ENCODE measurements around the gene CPEB3.

Gene CPEB3

DNA sequence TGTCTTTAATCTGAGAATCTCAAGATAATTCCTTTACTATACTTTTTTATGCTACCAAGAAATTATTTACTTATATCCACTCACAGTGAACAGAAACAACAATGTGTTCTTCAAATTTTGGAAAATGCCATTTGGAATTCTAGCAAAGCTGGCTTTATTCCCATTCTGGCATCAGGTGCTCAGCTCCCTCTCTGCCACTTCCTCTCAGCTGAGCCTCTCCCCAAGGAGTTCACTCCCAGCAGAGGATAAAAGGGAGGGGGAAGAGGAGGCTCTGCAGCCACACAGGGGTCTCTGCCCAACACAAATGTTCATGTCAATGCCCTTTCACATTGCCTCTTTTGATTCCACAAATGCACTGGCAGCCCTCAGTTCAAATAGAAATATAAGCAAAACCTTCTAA is 116.9 kb downstream of the CPEB3 start:
- TF ChIP-seq POLR2AphosphoS5 (IDR thresholded peaks at IDR 0.05; ENCODE audit: low read depth, low read length) = no peak
- TF ChIP-seq, protein P1, sequence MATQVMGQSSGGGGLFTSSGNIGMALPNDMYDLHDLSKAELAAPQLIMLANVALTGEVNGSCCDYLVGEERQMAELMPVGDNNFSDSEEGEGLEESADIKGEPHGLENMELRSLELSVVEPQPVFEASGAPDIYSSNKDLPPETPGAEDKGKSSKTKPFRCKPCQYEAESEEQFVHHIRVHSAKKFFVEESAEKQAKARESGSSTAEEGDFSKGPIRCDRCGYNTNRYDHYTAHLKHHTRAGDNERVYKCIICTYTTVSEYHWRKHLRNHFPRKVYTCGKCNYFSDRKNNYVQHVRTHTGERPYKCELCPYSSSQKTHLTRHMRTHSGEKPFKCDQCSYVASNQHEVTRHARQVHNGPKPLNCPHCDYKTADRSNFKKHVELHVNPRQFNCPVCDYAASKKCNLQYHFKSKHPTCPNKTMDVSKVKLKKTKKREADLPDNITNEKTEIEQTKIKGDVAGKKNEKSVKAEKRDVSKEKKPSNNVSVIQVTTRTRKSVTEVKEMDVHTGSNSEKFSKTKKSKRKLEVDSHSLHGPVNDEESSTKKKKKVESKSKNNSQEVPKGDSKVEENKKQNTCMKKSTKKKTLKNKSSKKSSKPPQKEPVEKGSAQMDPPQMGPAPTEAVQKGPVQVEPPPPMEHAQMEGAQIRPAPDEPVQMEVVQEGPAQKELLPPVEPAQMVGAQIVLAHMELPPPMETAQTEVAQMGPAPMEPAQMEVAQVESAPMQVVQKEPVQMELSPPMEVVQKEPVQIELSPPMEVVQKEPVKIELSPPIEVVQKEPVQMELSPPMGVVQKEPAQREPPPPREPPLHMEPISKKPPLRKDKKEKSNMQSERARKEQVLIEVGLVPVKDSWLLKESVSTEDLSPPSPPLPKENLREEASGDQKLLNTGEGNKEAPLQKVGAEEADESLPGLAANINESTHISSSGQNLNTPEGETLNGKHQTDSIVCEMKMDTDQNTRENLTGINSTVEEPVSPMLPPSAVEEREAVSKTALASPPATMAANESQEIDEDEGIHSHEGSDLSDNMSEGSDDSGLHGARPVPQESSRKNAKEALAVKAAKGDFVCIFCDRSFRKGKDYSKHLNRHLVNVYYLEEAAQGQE (IDR thresholded peaks at IDR 0.05; ENCODE audit: insufficient read depth in 1 of 2, low read depth in 2 of 2, low read length in 2 of 2) = no peak
- no peak for TF ChIP-seq FOXP2 (optimal IDR thresholded peaks at IDR 0.05; ENCODE audit: borderline replicate concordance, extremely low read depth, extremely low read length, insufficient read depth)
- no peak for TF ChIP-seq SIN3A (IDR thresholded peaks at IDR 0.05; ENCODE audit: borderline replicate concordance, insufficient read depth, low read length)
- TF ChIP-seq TAF1 (IDR thresholded peaks at IDR 0.05; ENCODE audit: borderline replicate concordance, insufficient read depth, low read length) = no peak

DNA sequence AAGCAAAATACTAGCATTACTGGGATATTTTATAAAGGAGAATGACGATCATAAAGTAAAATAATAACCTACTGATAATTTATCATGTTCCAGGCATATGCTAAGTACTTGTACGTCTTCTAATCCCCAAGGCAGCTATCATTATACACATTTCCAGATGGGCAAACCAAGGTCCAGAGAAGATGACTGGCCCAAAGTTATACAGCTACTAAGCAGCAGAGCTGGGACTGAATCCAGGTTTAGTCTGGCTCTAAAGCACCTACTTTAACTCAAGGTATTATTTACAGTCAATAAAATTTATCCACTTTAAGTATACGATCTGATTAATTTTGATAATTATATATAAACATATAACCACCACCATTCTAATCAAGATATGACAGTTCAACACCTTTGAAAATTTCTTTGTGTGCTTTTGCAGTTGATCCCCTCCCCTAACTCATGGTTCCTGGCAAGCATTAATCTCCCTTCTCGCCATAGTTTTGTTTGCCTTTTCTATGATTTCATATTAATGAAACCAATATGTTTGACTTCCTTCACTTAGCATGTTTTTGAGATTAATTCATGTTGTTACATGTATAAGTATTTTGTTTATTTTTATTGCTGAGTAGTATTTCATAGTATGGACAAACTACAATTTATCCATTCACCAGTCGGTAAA is 126.7 kb downstream of the CPEB3 start:
- TF ChIP-seq POLR2AphosphoS5 (IDR thresholded peaks at IDR 0.05; ENCODE audit: low read depth, low read length) (no peak), FOXP2 (optimal IDR thresholded peaks at IDR 0.05; ENCODE audit: borderline replicate concordance, extremely low read depth, extremely low read length, insufficient read depth) (no peak), SIN3A (IDR thresholded peaks at IDR 0.05; ENCODE audit: borderline replicate concordance, insufficient read depth, low read length) (no peak), TAF1 (IDR thresholded peaks at IDR 0.05; ENCODE audit: borderline replicate concordance, insufficient read depth, low read length) (no peak)
- TF ChIP-seq, protein P1 (IDR thresholded peaks at IDR 0.05; ENCODE audit: insufficient read depth in 1 of 2, low read depth in 2 of 2, low read length in 2 of 2) = no peak

DNA sequence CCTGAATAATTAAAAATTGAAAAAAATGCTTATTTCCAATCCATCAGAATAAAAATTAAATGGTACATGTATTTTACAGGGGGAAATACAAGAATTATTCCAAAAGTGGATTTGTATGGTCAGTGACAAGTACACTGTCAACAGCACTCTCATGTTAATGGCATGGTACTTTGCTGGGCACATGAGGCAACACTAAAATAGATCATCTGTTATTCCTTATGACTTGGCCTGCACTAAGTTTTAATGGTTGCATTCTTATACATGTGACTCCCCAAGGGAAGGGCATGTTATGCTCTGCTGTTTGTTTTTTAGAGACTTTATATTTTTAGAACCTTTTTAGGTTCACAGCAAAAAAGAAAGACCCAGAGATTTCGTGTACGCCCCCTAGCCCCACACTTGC is 128.3 kb downstream of the CPEB3 start:
- TF ChIP-seq FOXP2 (optimal IDR thresholded peaks at IDR 0.05; ENCODE audit: borderline replicate concordance, extremely low read depth, extremely low read length, insufficient read depth) (no peak), SIN3A (IDR thresholded peaks at IDR 0.05; ENCODE audit: borderline replicate concordance, insufficient read depth, low read length) (no peak), POLR2AphosphoS5 (IDR thresholded peaks at IDR 0.05; ENCODE audit: low read depth, low read length) (no peak), TAF1 (IDR thresholded peaks at IDR 0.05; ENCODE audit: borderline replicate concordance, insufficient read depth, low read length) (no peak)
- TF ChIP-seq, protein P1 (IDR thresholded peaks at IDR 0.05; ENCODE audit: insufficient read depth in 1 of 2, low read depth in 2 of 2, low read length in 2 of 2) = no peak

DNA sequence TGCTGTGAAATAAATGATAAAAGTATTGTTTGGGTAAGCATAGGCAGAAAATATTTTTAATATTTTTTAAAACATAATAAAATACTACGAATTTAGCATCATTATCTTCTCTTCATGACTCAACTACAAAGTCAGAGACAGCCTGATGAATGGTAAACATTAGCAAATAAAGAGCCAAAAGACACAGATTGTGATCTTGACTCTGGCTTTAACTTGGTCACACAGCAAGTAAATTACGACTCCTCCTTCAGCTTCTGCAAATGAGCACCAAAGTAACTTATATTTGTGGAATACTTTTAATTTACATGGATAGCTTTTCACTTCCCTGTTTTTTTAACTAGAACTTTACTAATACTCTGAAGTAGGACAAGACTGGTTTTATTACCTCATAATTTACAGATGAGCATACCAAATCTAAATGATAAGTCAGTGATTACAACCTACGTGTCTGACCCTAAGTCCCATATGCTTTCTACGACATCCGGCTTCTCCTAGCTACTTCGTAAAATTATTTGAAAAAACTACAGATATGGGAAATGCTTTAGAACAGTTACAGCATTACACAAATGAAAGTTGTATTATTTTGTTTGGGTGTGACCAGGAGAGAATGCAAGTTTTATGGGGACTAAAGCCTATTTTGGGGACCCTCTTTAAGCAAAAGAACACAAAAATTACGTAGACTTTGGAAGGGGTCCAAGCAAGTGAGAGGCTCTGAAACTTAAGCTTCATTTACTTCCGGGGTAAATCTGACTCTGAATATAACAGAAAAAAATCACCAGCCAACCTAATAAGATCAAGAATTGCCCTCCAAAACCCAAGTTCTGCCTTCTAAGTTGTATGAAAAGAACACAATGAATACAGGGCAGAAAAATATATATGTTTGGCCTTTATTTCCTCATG is 133.8 kb downstream of the CPEB3 start:
- TF ChIP-seq TAF1 (IDR thresholded peaks at IDR 0.05; ENCODE audit: borderline replicate concordance, insufficient read depth, low read length) = no peak
- no peak for TF ChIP-seq FOXP2 (optimal IDR thresholded peaks at IDR 0.05; ENCODE audit: borderline replicate concordance, extremely low read depth, extremely low read length, insufficient read depth)
- TF ChIP-seq SIN3A (IDR thresholded peaks at IDR 0.05; ENCODE audit: borderline replicate concordance, insufficient read depth, low read length) = no peak
- TF ChIP-seq, protein P1 (IDR thresholded peaks at IDR 0.05; ENCODE audit: insufficient read depth in 1 of 2, low read depth in 2 of 2, low read length in 2 of 2) = no peak
- no peak for TF ChIP-seq POLR2AphosphoS5 (IDR thresholded peaks at IDR 0.05; ENCODE audit: low read depth, low read length)
